Measurements from ENCODE around the gene PKNOX1.
"Not testable (repeated sequence)": the region's sequence is repeated elsewhere in the genome, so short reads cannot be mapped to it uniquely, and the experiment has no call there.

PKNOX1 gene

DNA sequence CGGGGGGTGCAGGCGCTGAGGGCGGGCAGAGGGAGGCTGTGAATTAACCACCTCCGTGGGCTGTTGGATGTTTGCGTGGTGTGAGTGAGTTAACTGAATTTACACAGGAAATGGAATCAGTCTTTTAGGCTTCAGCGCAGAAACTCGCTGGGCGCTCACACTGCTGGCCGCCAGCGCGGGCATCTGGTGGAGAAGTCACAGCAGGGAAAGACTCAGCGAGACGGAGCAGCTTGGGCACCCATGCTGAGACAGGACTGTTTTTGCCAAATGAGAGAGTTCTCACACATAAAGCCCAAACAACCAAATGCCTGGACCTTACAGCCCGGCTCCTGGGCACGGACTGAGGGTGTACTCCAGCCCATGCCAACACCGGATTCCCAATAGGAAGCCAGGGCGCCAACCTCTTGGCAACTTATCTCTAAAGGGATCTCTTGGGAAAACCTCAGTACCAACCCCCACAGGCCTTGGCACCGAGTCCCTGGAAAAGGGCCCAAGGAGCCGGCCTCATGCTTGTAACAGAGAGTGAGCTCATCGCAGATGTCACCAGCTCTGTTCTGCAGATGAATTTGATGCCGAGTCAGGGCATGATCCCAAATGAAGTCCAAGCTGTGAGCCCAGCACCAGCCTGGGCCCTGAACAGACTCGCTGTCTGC lies 90.0 kb downstream of the PKNOX1 start:
- not testable (repeated sequence) for DNase-seq

DNA sequence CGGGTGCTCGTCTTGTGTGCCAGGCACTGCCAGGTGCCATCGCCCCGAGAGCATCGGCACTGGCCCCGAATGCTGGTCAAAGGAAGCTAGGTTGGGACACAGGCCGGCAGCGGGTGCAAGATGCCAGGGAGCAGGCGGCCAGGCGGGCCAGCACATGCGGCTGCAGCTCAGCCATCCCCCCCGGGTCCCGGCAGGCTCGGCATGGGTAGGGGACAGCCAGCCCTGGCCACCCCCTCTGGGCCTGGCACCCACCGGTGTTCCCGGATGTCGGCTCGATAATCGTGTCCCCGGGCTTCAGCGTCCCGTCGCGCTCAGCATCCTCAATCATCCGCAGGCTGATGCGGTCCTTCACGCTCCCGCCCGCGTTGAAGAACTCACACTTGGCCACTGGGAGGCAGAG lies 91.6 kb downstream of the PKNOX1 start:
- not testable (repeated sequence) for DNase-seq

DNA sequence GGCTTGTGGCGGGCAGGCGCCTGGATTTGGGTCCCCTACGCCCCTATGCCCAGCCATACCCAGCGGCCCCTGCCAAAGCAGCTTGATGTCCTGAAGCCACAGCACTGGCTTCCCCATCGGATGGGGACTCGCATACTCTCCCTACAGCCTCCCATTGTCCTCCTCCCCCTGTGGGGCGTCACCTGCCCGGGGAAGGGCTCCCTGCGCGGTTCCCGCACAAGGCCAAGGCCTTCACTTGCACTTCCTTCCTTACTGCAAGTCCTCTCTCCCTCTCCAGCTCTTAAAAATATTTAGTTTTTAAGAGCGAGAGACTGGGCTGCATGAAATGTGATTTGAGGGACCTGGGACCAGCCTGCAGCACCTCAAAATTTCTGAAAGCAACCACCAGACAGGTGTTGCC lies 92.3 kb downstream of the PKNOX1 start:
- not testable (repeated sequence) for DNase-seq

DNA sequence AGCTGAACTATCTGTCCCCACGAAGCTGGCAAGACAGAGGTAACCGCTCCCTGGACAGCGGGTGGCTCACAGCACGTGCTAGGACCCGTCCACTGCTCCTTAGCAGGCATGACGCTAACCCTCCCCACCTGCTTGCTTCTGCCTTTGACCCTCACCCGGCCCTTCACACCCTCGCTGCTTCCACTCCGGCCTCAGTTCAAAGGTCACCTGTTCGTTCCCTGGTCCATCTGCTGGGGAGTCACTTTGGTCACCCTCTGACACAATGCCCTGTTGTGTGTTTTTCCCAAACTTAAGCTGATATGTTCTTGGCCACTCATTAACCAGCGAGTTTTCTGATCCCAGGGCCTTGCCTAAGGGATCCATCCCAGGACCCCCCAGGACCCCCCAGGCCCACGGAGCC lies 93.7 kb downstream of the PKNOX1 start:
- not testable (repeated sequence) for DNase-seq

DNA sequence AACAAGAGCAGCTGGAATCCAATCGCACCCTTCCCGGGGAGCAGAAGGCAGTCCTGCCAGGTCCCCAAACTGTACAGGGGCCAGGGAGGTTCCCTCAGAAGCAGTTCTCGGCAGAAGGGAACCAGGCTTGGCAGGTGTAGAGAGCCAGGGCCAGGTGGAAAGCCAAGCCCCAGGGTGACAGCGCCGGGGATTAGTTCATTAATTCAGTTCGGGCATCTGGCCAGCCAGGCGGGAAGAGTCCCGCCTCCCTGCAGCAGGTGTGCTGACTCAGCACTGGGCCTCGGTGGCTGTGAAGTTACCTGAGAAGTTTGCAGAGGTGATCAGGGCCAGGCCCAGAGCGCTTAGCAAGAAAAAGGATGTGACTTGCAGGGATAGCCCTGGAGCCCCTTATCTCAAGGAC lies 95.3 kb downstream of the PKNOX1 start:
- DNase-seq, result not testable (repeated sequence)

DNA sequence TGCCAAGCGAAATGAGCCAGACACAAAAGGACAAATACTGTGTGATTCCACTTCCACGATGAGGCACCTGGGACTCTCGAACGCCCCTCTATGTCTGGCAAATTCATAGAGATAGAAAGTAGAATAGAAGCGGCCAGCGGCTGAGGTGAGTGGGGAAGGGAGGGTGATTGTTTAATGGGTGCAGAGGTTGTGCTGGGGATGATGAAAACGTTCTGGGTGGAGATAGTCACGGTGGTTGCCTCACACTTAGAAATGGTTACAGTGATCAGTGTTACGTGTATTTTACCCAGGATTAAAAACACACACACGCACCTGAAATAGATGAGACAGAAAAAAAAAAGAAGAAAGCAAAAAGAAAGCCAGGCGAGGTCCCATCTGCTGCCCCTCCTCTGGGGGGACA lies 98.4 kb downstream of the PKNOX1 start:
- not testable (repeated sequence) for DNase-seq

DNA sequence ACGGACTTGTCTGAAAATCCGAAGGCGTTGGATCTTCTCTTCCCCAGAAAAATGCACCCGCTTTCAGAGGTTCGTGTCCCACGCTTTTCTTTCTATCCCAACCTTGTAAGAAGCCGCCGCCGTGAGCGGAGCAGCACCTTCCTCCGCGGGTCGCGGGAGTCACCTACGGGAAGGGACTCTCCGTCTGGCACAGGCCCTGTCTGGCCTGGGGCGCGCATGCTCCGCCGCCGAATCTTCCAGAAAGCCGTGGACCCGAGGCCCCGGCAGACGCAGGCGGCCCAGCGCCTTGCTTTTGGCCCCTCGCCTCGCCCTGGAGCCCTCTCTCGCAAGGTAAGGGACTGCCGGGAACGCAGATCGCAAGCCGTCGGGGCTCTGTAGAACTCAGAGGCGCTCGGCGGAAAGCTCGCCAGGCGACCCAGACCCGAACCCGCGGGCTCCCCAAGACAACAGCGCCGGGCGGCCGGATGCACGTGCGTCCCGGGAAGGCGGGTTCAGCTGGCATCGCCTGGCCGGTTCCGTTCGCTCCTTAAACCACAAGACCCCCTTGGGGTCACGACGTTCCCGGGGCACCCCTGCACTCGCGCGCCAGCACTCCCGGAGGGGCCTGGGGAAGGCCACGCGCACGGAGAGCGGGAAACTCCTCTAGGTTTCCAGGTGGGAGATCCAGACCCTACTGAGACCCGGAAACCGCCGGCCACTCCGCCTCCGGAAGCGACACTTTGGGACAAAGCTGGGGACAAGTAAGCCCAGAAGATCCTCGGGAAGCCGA lies 100.2 kb downstream of the PKNOX1 start:
- DNase-seq, result not testable (repeated sequence)

DNA sequence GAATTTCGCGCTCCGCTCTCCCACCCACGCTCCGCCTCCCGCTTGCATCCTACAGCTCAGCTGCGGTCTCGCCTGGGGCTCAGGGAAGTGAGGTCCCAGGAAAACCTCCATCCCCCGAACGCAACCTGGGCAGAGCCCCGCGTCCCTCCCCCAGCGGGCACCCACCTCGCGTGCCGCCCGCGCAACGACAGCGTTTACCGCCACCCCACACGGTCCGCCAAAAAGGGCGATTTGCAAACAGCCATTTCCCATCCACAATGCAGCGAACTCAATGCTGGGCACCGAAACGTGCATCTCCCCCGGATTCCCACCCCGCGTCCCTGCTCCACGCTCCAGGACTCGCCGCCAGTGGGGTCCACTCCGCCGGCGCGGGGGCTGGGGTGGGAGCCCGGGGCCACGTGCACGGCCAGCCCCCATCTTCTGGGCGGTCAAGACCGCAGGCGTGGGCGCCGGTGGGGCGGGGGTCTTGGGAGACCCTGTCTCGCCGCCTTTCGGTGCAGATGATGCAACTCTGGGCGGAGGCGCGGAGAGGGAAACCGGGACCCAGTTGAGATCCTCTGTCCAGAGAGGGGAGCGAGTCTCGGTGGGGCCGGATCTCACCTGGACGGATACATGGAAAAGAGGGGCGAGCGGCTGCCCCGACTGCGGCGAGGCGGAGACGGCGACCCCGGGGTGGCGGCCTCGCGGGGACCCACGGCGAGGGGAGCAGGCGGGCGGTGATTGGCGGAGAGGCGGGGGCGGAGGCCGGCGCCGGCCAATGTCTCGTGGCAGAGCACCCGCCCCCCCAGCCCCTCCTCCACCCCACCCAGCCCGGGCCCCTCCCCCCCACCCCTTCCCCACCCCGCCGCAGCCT lies 101.0 kb downstream of the PKNOX1 start, which contains the start of gene CBS:
CBS (minus strand) TSS at position 666 of the 853 bp plus-strand sequence. CDS start 3,642 bp downstream, outside the sequence.
- not testable (repeated sequence) for DNase-seq

DNA sequence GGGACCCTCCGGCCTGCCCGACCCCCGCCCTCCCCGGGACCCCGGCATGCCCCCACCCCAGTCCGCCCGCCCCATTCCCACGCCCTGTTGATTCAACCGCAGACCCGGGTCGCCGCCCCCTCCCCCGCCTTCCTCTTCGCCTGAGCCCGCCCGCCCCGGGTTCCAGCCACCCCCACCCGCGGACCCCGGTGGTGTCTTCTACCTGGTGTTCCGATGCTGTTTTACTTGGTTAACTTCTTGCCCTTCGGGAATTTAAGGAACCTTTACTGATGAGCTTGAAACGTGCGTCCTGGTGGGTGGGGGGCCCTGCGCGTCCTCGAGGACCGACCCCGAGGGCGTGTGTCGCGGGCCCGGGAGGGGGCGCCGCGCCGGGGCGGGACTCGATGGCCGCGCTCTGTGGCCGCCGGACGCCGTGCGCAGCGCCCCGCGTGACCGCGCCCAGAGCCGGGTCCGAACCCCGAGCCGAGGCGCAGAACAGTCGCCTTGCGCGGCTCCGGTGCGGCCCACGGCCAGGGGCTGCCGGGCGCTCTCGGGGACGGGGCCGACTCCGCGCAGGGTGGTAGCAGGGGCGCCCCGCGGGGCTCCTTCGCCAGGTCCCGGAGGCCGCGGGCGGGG lies 101.8 kb downstream of the PKNOX1 start:
- not testable (repeated sequence) for DNase-seq

DNA sequence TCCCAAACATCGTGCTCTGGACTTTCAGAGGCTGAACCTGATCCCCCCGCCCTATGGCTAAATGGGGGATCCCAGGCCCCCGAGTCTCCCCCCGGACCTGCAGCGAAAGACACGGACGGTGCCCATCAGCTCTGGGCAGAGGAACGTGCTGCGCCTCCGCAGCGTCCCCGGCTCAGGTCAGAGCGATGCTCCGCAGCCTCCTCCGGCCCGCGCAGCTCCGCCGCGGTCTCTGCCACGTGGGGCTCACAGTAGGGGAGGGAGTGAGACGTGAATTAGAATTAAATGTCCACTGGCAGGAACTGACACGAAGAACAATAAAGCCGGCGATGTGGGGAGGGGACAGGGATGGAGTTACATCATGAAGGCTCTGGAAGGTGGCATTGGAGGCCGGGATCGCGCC lies 102.3 kb downstream of the PKNOX1 start:
- DNase-seq, result not testable (repeated sequence)

DNA sequence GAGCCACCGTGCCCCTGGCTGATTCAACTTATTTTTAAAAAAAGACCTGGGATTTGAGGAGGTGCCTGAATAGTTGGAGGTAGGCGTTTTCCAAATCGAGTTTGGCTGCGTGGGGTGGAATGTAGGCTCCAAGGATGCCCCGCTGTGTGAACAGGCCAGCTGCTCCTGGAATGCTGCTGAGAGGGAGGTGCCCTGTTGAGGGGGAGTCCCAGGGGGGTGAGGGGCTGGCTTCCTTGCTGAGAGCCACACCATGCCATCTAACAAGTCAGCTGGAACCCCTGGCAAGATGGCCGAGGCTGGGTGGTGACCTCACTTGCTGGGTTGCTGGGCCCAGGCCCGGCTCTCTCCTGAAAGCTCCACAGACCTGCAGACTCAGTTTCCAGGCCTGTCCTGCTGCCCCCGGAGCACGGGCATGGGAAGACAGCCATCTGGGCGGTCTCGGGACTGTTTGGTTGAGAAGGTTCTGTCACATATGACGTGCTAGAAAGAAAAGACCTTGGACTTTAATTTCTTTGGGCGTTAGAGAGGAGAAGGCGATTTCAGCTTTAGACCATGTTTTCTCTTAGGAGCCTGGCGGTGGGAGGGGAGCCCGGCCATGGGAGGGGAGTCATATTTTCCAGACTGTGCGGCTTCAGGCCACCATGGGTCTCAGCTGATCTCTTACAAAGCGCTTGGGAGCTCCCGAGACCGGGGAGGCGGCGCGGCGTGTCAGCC lies 108.4 kb downstream of the PKNOX1 start:
- DNase-seq, result not testable (repeated sequence)
